Lower leg skin (tissue), 3 donors: ENCODE measurements around the gene WEE1.
"Not testable (repeated sequence)": the region's sequence is repeated elsewhere in the genome, so short reads cannot be mapped to it uniquely, and the experiment has no call there.

Experiments used
- CTCF ChIP-seq, 3 donors: fragments of 450-650 bp; IDR thresholded peaks; one replicate each; pipeline ENCODE4 v1.5.1; 2016; ENCODE audit warnings: antibody characterized with exemption in 3 of 3, mild to moderate bottlenecking in 3 of 3, moderate library complexity in 2 of 3
- POLR2A ChIP-seq, 2 donors: fragments of 450-650 bp; IDR thresholded peaks; one replicate each; pipeline ENCODE4 v1.6.1; 2016 to 2017; ENCODE audit warnings: antibody characterized with exemption in 2 of 2, mild to moderate bottlenecking in 1 of 2, moderate library complexity in 1 of 2

- not testable (repeated sequence) for TF ChIP-seq CTCF, POLR2A (IDR thresholded peaks at IDR 0.05)
Measured at GRCh38 chr11:9622353-9622752, 48.9 kb downstream of the WEE1 start.
